HTR-8/SVneo (cell line): Measurements from ENCODE around the gene DIS3L2.
A peak's percentile ranks its signal among the peaks of the same experiment; 100 is the strongest.
"Not testable (repeated sequence)": the region's sequence is repeated elsewhere in the genome, so short reads cannot be mapped to it uniquely, and the experiment has no call there.

ENCODE experiments used
- DNase-seq: peaks from one replicate; pipeline ENCODE4 v3.0.0; 2011; ENCODE audit warnings: low spot score, mixed read lengths; ENCODE audit not compliant: insufficient read length
- FAIRE-seq: peaks from 2 replicates; lab custom pipeline; 2011; peaks lifted over from hg19 to GRCh38; lab: Jason Lieb, UNC

The DIS3L2 gene

DNA sequence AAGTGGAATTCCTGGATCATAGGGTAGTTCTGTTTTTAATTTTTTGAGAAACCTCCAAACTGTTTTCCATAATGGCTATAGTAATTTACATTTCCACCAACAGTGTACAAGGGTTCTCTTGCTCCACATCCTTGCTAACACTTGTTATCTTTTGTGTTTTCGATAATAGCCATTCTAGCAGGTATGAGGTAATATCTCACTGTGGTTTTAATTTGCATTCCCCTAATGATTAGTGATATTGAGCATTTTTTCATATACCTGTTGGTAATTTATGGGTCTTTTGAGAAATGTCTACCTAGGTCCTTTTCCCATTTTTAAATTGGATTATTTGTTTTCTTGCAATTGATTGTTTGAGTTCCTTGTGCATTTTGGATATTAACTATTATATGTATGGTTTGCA is 39.6 kb downstream of the DIS3L2 start:
- no peak for DNase-seq
- no peak for FAIRE-seq

DNA sequence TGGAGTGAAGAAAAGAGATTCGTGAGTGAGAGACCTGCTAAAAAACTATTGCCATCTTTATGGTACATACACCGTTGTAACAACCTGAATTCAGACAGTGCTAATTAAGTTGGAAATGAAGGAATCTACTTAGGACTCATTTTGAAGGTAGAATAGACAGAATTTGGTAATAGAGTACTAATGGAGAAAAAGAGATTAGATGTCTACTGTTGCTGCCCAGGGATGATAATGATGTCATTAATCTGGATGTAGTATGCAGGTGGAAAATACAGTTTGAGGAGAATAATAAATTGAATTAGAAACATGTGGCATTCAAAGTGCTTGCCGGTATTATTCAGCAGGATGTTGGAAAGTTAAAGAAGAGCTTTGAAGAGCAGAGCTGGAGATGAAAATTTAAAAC is 44.7 kb downstream of the DIS3L2 start:
- DNase-seq (no peak), FAIRE-seq (no peak)

DNA sequence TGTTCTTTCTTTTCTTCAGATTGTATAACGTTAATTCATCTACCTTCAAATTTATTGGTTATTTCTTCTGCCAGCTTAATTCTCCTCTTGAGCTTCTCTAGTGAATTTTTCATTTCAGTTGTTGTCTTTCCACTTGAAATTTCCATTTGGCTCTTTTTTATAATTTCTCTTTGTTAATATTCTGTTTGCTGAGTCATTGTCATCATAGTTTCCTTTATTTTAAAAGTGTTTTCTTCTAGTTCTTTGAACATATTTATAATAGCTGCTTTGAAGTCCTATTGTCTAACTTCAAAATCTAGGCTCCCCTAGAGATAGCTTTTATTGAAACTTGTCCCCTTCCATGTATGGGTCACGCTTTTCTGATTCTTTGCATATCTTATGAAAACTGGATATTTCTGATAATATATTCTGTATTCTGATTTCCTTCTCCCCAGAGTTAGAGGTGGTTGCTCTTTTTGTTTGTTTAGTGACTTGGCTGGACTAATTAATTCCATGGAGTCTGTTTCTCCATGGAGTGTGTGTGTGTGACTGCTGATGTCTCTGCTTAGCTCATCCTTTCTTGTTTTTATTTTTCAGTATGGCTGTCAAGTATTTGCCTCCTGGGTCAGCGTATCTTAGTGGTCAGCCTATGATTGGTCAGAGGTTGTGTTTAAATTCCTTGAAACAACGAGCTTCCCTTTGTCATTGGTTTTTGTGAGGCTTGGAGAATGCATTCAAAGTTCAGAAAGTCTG is 47.6 kb downstream of the DIS3L2 start:
- FAIRE-seq, result no peak
- DNase-seq, result no peak

DNA sequence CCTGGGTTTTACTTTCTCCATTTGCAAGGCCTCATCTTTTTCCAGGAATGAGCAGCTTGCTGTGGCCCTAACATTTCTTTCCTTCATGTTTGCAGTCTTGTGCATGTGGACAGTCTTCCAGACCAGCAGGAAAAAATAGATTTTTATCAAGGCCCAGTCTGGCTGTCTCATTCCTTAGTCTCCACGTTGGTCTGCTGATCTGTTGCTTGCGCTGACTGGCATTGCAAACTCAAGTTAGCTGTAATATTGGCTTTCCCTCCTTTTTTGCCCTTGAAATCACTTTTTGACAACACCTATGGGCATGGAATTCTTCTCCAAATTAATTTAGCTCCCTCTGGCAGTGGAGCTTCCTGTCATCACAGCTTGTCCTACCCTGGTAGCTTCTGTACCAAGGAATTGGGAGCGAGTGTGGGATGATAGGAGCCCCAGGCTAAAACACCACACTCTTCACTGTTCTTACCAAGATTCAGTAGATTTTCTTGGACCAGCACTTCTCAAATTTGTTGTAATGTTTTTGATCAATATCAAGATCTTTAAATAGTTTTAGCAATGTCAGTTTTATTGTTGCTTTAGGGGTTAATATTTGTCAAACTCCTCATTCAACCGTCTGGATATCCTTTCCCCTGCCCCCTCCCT is 48.2 kb downstream of the DIS3L2 start:
- DNase-seq (no peak), FAIRE-seq (no peak)

DNA sequence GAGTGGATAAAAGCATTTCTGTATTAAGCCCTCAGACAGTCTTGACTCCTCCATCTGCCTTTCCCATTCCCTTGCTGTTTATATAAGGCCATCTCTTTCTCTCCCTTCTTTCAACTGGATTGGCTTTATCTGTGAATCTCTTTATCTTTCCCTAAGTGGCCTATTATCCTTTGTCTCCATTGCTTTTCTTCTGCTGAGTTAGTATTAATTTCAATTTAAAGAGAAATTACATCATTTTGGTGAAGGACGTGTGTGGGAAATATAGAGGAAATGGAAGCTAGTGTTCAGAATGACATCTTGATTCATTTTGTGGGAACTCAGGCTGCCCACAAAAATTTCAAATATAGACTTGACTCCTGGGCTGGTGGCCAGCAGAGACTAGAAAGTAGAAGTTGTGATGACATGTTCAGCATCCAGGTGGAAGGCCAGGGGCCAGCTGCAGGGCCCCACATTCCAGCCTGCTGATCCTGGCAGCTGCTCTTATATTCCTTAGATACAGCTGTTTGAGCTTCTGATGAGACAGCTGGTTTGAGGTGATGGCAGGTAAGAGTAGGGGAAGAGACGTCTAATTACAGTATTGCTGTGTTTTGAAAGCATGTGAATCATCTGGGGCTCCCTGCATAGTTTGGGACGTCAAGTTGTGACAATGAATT is 52.3 kb downstream of the DIS3L2 start:
- DNase-seq (peak; percentile 77), FAIRE-seq (peak; percentile 9)

DNA sequence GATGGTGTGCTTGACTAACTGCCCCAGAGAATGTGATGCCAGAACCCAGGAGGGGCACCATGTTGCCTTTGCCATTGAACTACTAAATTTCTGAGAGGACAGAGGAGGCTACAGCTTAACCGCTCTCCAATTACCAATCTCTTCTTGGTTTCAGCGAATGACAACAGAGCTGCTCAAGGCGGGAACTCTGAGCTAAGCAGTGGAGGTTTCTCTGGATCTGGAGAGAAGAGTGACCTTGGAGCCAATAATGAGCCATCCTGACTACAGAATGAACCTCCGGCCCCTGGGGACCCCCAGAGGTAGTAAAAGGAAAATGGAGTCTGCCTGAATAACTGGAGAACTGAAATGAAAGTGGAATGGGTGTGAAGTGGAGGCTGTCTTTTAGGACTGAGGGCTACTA is 53.2 kb downstream of the DIS3L2 start:
- DNase-seq (no peak), FAIRE-seq (no peak)

DNA sequence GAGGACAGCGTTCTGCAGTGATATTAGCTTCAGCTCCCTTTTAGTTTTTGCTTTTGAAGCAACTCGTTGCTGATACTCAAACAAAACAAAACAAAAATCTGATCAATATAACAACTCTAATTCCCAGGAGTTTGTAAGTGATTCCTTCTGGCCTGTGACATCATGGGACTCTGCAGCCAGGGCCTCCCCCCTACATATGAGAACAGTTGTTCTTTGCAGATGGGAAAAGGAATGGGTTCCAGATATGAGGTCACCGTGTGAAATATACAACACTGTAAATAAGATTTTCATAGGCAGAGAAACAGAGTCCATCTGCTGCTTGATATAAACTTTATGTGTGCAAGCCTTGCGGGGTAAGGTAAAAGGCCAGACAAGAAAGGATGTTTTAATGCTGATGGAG is 56.7 kb downstream of the DIS3L2 start:
- no peak for DNase-seq
- no peak for FAIRE-seq

DNA sequence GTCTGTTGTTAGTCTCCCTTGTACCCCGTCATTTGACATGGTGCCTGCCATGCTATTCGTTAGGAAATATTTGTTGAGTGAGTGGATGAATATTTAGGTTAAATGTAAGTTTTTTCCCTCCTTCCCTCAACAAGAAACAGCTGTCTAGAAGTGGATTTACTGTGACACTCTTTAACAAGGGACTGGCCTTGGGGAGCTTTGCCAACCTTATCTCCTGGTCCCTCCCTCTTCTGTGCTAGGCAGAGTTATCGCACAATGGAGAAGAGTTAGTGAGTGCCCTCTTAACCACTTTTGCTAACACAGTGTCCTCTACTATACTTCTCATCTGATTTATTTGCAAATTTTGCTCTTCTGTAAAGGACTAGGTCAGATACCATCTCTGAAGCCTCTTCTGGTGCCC is 61.2 kb downstream of the DIS3L2 start:
- FAIRE-seq (no peak), DNase-seq (no peak)

DNA sequence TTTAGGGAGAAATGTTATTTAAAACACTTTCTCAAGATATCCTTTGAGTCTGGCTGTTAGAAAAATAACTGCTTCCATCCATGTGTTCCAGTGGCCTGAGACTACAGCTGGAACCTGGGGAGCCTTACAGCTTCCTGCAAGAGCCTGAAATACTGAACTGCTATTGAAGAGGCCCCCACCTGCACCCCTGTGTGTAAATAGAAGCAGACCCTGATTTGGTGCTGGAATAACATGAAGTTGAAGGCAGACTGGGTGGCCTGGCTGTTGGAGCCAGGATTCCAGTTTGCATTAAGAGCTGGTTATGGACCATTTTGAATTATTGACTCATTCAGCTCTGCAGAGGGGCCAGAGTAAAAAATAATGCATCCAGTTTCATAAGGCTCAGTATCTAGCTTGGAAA is 61.9 kb downstream of the DIS3L2 start:
- no peak for FAIRE-seq
- no peak for DNase-seq

DNA sequence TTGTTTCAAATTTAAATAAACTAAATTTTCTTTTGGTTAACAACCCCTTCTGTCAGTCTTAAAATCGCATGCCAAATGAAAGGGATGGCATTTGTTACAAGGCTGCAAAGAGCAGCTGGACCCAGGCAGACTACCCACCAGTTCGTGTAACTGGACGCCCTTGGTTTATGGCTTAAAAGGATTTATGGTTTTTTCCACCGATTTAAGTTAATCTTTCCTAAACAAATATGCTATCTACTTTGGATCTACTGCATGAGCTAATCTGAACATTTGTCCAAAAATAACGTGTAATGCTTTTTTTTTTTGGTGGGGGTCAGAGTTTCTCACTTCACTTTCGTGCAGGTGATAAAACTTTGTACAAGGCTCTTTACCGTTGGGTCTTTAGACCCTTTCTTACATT is 62.9 kb downstream of the DIS3L2 start:
- DNase-seq (no peak), FAIRE-seq (no peak)

DNA sequence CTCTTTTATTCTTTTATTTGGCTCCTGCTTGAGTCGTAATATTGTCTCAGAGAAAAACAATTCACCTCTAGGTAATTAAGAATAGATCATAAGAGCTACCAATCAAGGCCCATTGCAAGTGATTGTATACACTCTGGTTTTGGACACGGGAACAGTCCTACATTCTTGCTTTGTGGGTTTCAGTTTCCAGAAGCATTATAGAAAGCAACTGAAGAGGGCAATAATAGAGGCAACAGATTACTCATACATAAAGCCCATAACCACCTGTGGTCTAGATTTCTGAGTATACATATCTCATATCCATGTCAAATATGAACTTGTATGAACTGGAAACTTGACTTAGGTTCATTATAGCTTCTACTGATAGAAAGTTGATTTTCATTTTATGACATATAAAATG is 65.4 kb downstream of the DIS3L2 start:
- DNase-seq (no peak), FAIRE-seq (no peak)

DNA sequence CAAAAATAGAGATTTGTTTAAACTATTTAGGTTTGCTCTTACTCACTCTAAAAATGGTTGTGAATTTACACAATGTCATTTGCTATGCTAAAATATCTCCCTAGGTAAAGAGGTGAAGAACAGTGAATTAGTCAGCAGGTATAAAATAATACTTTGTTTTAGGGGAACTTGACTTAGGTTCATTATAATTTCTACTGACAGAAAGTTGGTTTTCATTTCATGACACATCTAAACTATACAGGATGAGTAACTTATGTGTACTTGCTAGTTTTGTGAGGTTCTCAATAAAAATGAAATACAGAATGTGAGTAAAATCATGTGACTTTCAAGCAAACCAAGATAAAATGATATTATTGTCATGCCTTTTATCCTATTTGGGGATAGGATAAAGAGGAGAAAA is 66.0 kb downstream of the DIS3L2 start:
- DNase-seq, result no peak

DNA sequence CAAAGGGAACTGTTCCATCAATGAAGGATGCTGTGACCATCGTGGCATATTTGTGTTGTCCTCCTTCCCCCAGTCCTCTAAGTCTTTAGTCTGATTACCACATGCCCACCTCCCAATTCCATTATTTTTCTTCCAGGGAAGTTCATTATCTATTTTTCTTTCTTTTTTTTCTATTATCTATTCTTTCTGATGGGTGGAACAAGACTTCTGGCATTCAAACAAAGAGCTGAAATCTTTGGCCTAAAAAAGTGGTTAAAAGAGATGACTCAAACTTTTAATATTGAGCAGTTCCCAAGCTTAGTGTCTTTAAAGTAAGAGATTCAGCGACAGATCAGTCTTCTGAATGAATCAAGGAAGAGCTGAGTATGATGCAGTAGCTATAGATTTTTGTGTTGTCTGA is 66.6 kb downstream of the DIS3L2 start:
- DNase-seq (no peak), FAIRE-seq (no peak)

More for the DNA sequence above, 66.0 kb downstream of the DIS3L2 start:
- FAIRE-seq, result no peak

DNA sequence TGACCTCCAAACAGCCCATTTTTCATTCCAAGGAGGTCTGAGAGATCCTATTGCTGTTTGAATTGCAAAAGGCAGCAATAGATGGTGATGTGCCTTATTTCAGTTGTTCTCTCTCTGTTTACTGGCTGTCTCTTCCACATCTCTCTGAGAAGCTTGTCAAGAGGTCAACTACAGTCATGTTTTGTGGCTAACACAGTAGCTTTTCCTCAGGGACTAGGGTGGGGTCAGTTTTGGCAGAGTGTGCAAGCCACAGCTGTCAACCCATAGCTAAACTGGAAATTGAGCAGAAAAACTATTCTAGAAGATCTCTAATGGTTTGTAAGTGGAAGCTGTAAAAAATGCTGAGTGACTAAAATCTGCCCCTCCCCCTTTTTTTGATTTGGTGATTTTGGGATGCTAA is 67.1 kb downstream of the DIS3L2 start:
- DNase-seq (no peak), FAIRE-seq (no peak)

DNA sequence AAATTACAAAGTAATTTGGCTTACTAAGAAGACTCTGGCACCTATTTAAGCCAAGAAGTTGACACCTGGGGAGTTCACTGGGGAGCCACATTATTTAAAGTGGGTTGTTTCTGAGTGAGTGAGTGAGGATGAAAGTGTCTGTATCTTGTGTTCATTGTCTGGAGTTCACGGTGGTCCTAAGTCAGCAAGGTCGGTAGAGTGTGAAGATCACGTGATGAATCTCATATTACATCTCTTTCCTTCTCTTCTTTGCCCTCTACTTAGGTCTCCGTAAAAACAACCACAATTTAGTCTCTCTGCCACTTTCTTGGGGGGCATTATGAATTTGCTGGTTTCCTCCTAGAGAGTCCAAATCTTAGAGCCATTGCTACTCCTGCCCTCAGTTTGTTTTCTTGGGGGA is 67.8 kb downstream of the DIS3L2 start:
- no peak for DNase-seq

DNA sequence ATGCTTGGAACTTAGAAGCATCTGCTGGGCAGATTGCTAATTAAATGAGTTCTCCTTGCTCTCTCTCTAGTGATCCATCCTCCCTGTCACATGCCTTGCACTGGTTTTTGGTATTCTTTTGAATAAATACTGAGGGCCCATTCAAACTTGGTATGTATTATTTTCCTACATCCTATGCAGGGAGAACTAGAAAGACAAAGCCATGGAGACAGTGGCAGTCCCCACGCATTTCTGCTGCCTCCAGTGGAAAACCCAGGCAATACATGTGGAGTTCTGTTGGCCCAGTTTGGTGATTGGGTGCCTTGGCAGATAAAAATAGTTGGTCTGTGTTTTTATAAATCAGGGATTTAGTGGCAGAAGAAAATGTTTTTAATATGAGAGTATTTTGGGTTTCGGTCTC is 68.7 kb downstream of the DIS3L2 start:
- FAIRE-seq (no peak), DNase-seq (no peak)

More for the DNA sequence above, 67.8 kb downstream of the DIS3L2 start:
- no peak for FAIRE-seq

DNA sequence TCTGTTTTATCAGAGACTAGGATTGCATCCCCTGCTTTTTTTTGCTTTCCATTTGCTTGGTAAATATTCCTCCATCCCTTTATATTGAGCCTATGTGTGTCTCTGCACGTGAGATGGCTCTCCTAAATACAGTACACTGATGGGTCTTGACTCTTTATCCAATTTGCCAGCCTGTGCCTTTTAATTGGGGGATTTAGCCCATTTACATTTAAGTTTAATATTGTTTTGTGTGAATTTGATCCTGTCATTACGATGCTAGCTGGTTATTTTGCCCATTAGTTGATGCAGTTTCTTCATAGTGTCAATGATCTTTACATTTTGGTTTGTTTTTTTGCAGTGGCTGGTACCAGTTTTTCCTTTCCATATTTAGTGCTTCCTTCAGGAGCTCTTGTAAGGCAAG is 73.8 kb downstream of the DIS3L2 start:
- not testable (repeated sequence) for FAIRE-seq, DNase-seq

DNA sequence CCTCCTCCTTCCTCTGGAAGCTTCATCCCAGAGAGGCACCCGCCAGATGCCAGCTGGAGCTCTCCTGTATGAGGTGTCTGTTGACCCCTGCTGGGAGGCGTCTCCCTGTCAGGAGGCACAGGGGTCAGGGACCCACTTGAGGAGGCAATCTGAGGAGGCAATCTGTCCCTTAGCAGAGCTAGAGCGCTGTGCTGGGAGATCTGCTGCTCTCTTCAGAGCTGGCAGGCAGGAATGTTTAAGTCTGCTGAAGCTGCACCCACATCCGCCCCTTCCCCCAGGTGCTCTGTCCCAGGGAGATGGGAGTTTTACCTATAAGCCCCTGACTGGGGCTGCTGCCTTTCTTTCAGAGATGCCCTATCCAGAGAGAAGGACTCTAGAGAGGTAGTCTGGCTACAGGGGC is 75.4 kb downstream of the DIS3L2 start:
- not testable (repeated sequence) for FAIRE-seq, DNase-seq

DNA sequence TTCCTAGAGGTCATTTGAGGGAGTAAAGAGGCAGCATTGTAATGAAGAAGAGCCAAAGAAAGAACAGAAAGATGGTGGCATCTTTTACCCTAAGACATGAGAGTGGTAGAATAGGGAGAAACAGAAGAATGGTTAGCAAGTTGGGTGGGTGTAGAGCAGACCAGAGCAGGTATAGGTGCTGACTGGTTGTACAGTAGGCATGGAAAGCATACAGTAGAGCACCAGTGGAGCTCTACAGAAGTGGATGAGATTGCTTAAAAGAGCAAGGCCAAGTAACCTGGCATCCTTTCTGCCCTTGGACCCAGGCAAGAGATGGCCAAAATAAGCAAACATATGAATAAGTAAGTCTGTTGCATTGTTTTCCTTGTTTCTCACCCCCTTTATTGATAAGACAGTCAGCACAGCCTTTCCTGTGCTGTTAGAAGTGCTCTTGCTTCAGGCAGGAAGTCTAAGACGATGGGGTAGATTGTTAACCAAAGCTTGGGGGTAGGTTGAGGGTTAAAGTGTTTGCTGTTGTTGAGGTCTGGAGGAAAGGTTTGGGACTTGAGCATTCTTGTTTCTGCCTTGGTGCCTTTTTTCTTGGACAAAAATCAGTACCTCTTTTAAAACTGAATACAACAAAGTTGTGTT is 76.9 kb downstream of the DIS3L2 start:
- FAIRE-seq (no peak), DNase-seq (no peak)

DNA sequence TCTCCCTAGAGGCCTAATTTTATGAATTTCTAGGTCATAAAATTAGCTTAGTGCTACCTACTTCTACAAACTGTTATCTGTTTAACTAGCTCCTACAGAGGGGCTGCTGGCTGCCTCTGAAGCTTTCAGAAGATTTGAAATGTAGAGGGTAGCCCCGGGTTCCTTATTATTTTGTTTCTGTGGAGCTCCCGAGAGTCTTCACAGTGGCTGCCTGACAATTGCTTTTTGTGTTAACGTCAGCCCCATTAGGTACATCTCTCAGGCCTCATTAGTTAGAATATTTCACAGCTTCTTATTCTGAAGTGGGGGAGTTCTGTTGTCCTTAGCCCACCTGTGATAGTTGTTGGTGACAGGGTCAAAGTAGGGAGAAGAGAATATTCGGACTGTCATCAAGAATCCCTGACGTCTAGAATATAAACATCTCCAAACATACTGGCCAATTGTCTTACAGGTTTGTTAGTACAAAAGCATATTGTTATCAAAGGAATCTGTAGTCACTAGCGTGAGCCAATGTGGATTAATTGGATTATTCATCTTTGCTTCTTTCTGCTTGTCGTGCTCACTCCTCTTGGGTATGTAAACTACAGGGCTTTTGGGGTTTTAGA is 77.5 kb downstream of the DIS3L2 start:
- DNase-seq, result no peak
- FAIRE-seq, result no peak
